HL-60 (cell line): ENCODE results near the gene ERBB2.
"Not testable (repeated sequence)": the region's sequence is repeated elsewhere in the genome, so short reads cannot be mapped to it uniquely, and the experiment has no call there.

Experiments used
- DNase-seq, 2 experiments: peaks; one replicate each; pipeline ENCODE4 v3.0.0-alpha.2; 2010 to 2020; ENCODE audit warnings: low read depth in 1 of 2, low spot score in 1 of 2
- H3K27ac ChIP-seq: fragments of 250-450 bp; sonication (Bioruptor Pico); replicated peaks from 2 replicates; pipeline ENCODE4 v1.5.1; 2020; ENCODE audit warnings: mild to moderate bottlenecking, moderate library complexity
- H3K27me3 ChIP-seq: fragments of 250-450 bp; sonication (Bioruptor Pico); 2 replicates; pipeline ENCODE4 v1.5.1; 2021; ENCODE audit warnings: mild to moderate bottlenecking, moderate library complexity; ENCODE audit not compliant: insufficient read depth, poor library complexity, severe bottlenecking
- H3K4me3 ChIP-seq: replicated peaks from 2 replicates; pipeline ENCODE4 v1.5.1; 2011; ENCODE audit warnings: mild to moderate bottlenecking, control low read depth, low read length; ENCODE audit not compliant: insufficient read depth
- CTCF ChIP-seq: IDR thresholded peaks from one replicate; pipeline ENCODE4 v1.5.1; 2011; ENCODE audit warnings: low read length, control low read depth, inconsistent platforms; ENCODE audit not compliant: insufficient read depth
- GABPA ChIP-seq: IDR thresholded peaks from 2 replicates; pipeline ENCODE4 v1.6.1; 2012; ENCODE audit warnings: low read depth
- POLR2AphosphoS5 ChIP-seq: IDR thresholded peaks from 2 replicates; pipeline ENCODE4 v1.6.1; 2012; ENCODE audit warnings: low read depth
- REST ChIP-seq: IDR thresholded peaks from 2 replicates; pipeline ENCODE4 v1.6.1; 2012; ENCODE audit warnings: low read depth; ENCODE audit not compliant: insufficient replicate concordance
- SPI1 ChIP-seq: IDR thresholded peaks from 2 replicates; pipeline ENCODE4 v1.6.1; 2012; ENCODE audit warnings: low read depth, mild to moderate bottlenecking, borderline replicate concordance

ERBB2 gene

GRCh38 chr17:39709998-39710964 is 10.4 kb downstream of the ERBB2 start:
- Histone ChIP-seq H3K27ac (no peak overlapping the region), H3K27me3 (no peaks in the 10 kb centered on the region), H3K4me3 (no peak overlapping the region)
- TF ChIP-seq GABPA: no peak
- no peak for TF ChIP-seq POLR2AphosphoS5
- TF ChIP-seq SPI1: no peak
- no peak for TF ChIP-seq REST
- TF ChIP-seq CTCF: no peak
- no peak for DNase-seq

- H3K4me3 ChIP-seq, DNase-seq, H3K27me3 ChIP-seq, H3K27ac ChIP-seq: not testable (repeated sequence)
Observed at GRCh38 chr17:39711071-39711470, 11.2 kb downstream of the ERBB2 start.

GRCh38 chr17:39711851-39712250 is 12.0 kb downstream of the ERBB2 start:
- H3K27ac ChIP-seq: no peak overlapping the region
- no peak overlapping the region for H3K4me3 ChIP-seq
- TF ChIP-seq SPI1: no peak
- TF ChIP-seq REST: no peak
- no peak for TF ChIP-seq GABPA
- no peak for TF ChIP-seq CTCF
- TF ChIP-seq POLR2AphosphoS5: no peak
- no peaks in the 10 kb centered on the region for H3K27me3 ChIP-seq
- DNase-seq: no peak

- no peak overlapping the region for H3K4me3 ChIP-seq
- H3K27ac ChIP-seq: no peak overlapping the region
- DNase-seq: no peak
- H3K27me3 ChIP-seq: no peaks in the 10 kb centered on the region
- TF ChIP-seq SPI1 (no peak), CTCF (no peak), REST (no peak), GABPA (no peak), POLR2AphosphoS5 (no peak)
Observed at GRCh38 chr17:39714234-39714633, 14.4 kb downstream of the ERBB2 start.
